Stimulated activated CD8-positive, alpha-beta memory T cell treated with anti-CD3 and anti-CD28 coated beads, Interleukin-15, amount 100 ng/mL, for 4 hours (primary cell): Measurements from ENCODE around the gene TRMU.

Experiments
- DNase-seq, 2 donors: peaks; one replicate each; pipeline ENCODE4 v3.0.0-alpha.2; 2020; ENCODE audit warnings: low read depth in 2 of 2

TRMU gene

GRCh38 chr22:46335201-46336118 lies at the start of gene TRMU:
Gene TRMU, plus strand, starts transcription at chr22:46335714. Its CDS starts 51 bp downstream, at chr22:46335765.
- DNase-seq, result peak; percentile 38 to 62

- DNase-seq, result no peak
These were observed 49.5 kb upstream of the TRMU start for GRCh38 chr22:46286006-46286405.

- DNase-seq, result no peak
These were observed 48.3 kb upstream of the TRMU start for GRCh38 chr22:46286941-46287872.

- no peak for DNase-seq
These were observed 47.4 kb upstream of the TRMU start for GRCh38 chr22:46287873-46288751.

GRCh38 chr22:46288846-46289243 lies 46.7 kb upstream of the TRMU start:
- no peak for DNase-seq

GRCh38 chr22:46289244-46289891 lies 46.1 kb upstream of the TRMU start:
- no peak for DNase-seq

- DNase-seq, result no peak
These were observed 45.2 kb upstream of the TRMU start for GRCh38 chr22:46290121-46290842.

- no peak for DNase-seq
These were observed 44.4 kb upstream of the TRMU start for GRCh38 chr22:46290843-46291785.

- DNase-seq, result no peak
These were observed 43.3 kb upstream of the TRMU start for GRCh38 chr22:46292173-46292572.

- DNase-seq, result no peak
These were observed 42.8 kb upstream of the TRMU start for GRCh38 chr22:46292732-46293131.

- DNase-seq, result no peak
These were observed 41.8 kb upstream of the TRMU start for GRCh38 chr22:46293577-46294260.

GRCh38 chr22:46294784-46295183 lies 40.7 kb upstream of the TRMU start:
- DNase-seq, result no peak

GRCh38 chr22:46295277-46295971 lies 40.1 kb upstream of the TRMU start:
- DNase-seq, result no peak

GRCh38 chr22:46296257-46297150 lies 39.0 kb upstream of the TRMU start, which contains the start of gene GTSE1:
Gene GTSE1, plus strand, starts transcription at chr22:46296870. Its CDS starts 531 bp downstream, at chr22:46297401.
- DNase-seq, result peak; percentile 93 to 94

- no peak for DNase-seq
These were observed 38.2 kb upstream of the TRMU start for GRCh38 chr22:46297151-46297812.

GRCh38 chr22:46299101-46299500 lies 36.4 kb upstream of the TRMU start:
- no peak for DNase-seq
